DOHH2 (cell line): ENCODE data around the gene OPTN.

Experiments used
- CTCF ChIP-seq: fragments of 200-600 bp; sonication (generic); IDR thresholded peaks from one replicate; pipeline ENCODE4 v1.5.1; 2014; ENCODE audit warnings: antibody characterized with exemption, mild to moderate bottlenecking, low read depth, low read length; ENCODE audit not compliant: poor library complexity, severe bottlenecking
- EZH2phosphoT487 ChIP-seq: fragments of 200-600 bp; sonication (generic); IDR thresholded peaks from 2 replicates; pipeline ENCODE4 v1.6.1; 2017; ENCODE audit warnings: borderline replicate concordance, mild to moderate bottlenecking, antibody characterized with exemption, low read length, moderate library complexity, mixed read lengths

GRCh38 chr10:13105184-13105583 is 5.2 kb downstream of the OPTN start:
- TF ChIP-seq CTCF: no peak
- TF ChIP-seq EZH2phosphoT487: no peak
